GM21367 (cell line): ENCODE data around the gene LRRC47.
A peak's percentile ranks its signal among the peaks of the same experiment; 100 is the strongest.

Experiments
- ATAC-seq: cut with Tn5 transposase; IDR thresholded peaks from one replicate; pipeline ENCODE4 v1.9.1; 2021; ENCODE audit not compliant: unreplicated experiment

The LRRC47 gene

GRCh38 chr1:3796215-3797061, at the start of gene LRRC47:
Gene LRRC47 (minus strand): TSS chr1:3796498. CDS start chr1:3796476, 22 bp downstream.
- ATAC-seq: peak; percentile 96

GRCh38 chr1:3842912-3843311, 46.6 kb upstream of the LRRC47 start:
- ATAC-seq: no peak

- ATAC-seq: no peak
These were observed 45.2 kb upstream of the LRRC47 start for GRCh38 chr1:3841491-3841890.

- ATAC-seq: no peak
These were observed 42.5 kb upstream of the LRRC47 start for GRCh38 chr1:3838788-3839187.

- ATAC-seq: no peak
These were observed 41.4 kb upstream of the LRRC47 start for GRCh38 chr1:3837685-3838084.

GRCh38 chr1:3837200-3837599, 40.9 kb upstream of the LRRC47 start:
- ATAC-seq: no peak

GRCh38 chr1:3836421-3836820, 40.1 kb upstream of the LRRC47 start:
- no peak for ATAC-seq

GRCh38 chr1:3834701-3835100, 38.4 kb upstream of the LRRC47 start:
- ATAC-seq: no peak

- ATAC-seq: no peak
These were observed 35.4 kb upstream of the LRRC47 start for GRCh38 chr1:3831689-3832088.

GRCh38 chr1:3828391-3828790, 32.1 kb upstream of the LRRC47 start:
- ATAC-seq: no peak

GRCh38 chr1:3827813-3828307, 31.6 kb upstream of the LRRC47 start:
- no peak for ATAC-seq

- ATAC-seq: no peak
These were observed 29.1 kb upstream of the LRRC47 start for GRCh38 chr1:3825356-3825755.

GRCh38 chr1:3824650-3825049, 28.4 kb upstream of the LRRC47 start:
- no peak for ATAC-seq

GRCh38 chr1:3822421-3822820, 26.1 kb upstream of the LRRC47 start:
- no peak for ATAC-seq

- no peak for ATAC-seq
These were observed 25.6 kb upstream of the LRRC47 start for GRCh38 chr1:3821908-3822307.

- ATAC-seq: no peak
These were observed 25.1 kb upstream of the LRRC47 start for GRCh38 chr1:3821447-3821846.

- ATAC-seq: no peak
These were observed 24.7 kb upstream of the LRRC47 start for GRCh38 chr1:3821004-3821403.

GRCh38 chr1:3820316-3820715, 24.0 kb upstream of the LRRC47 start:
- ATAC-seq: no peak

GRCh38 chr1:3819771-3820200, 23.5 kb upstream of the LRRC47 start:
- ATAC-seq: no peak

- ATAC-seq: no peak
These were observed 21.7 kb upstream of the LRRC47 start for GRCh38 chr1:3817821-3818597.

- ATAC-seq: no peak
These were observed 20.9 kb upstream of the LRRC47 start for GRCh38 chr1:3817138-3817740.
